WTC11 (cell line): Measurements from ENCODE around the gene RGS2. TPM values are rescaled to one million over a fixed set of nuclear protein-coding genes. Genes with fewer than 3 reads are reported as not detected.

Source experiments
- ATAC-seq: fragments of 200-7000 bp; cut with Tn5 transposase; 2 replicates; pipeline ENCODE4 v1.10.0; 2021; ENCODE audit warnings: mild to moderate bottlenecking, moderate library complexity
- CTCF ChIA-PET: fragments of 300-600 bp; sonication (Branson Sonifier 250); formaldehyde crosslinking; loops from one replicate; lab custom pipeline; 2021; ENCODE audit warnings: antibody characterized with exemption; lab: Charles Lee
- POLR2A ChIA-PET: fragments of 350-600 bp; sonication (Branson Sonifier 250); formaldehyde crosslinking; loops from one replicate; lab custom pipeline; 2021; ENCODE audit warnings: antibody characterized with exemption; lab: Charles Lee
- DNase-seq: peaks from one replicate; pipeline ENCODE4 v3.0.0; 2021; ENCODE audit warnings: low spot score
- H3K27ac Mint-ChIP-seq: 2 replicates; pipeline ENCODE4 v1.8.0; 2021; ENCODE audit warnings: mixed read lengths
- H3K27me3 Mint-ChIP-seq: 2 replicates; pipeline ENCODE4 v1.8.0; 2021; ENCODE audit warnings: low read depth, mild to moderate bottlenecking, moderate library complexity, mixed read lengths
- H3K36me3 Mint-ChIP-seq: 2 replicates; pipeline ENCODE4 v1.8.0; 2021; ENCODE audit warnings: mixed read lengths
- H3K4me1 Mint-ChIP-seq: 2 replicates; pipeline ENCODE4 v1.8.0; 2022; ENCODE audit warnings: mixed read lengths
- H3K4me3 Mint-ChIP-seq: 2 replicates; pipeline ENCODE4 v1.8.0; 2021; ENCODE audit warnings: mild to moderate bottlenecking, moderate library complexity, mixed read lengths
- H3K9me3 Mint-ChIP-seq: 2 replicates; pipeline ENCODE4 v1.8.0; 2021; ENCODE audit warnings: mixed read lengths
- ARID4B ChIP-seq: sonication (generic); formaldehyde crosslinking; IDR thresholded peaks from 2 replicates; pipeline ENCODE4 v1.8.0; 2023; ENCODE audit warnings: missing genetic modification reagents, mild to moderate bottlenecking, borderline replicate concordance
- ATF2 ChIP-seq: sonication (generic); formaldehyde crosslinking; IDR thresholded peaks from 2 replicates; pipeline ENCODE4 v1.8.1; 2022; ENCODE audit warnings: low read depth, missing genetic modification reagents, borderline replicate concordance
- ATF3 ChIP-seq: sonication (generic); formaldehyde crosslinking; conservative IDR thresholded peaks from 2 replicates; pipeline ENCODE4 v1.8.1; 2022; ENCODE audit warnings: mild to moderate bottlenecking, missing genetic modification reagents
- E2F1 ChIP-seq: sonication (generic); formaldehyde crosslinking; IDR thresholded peaks from 2 replicates; pipeline ENCODE4 v1.8.0; 2022; ENCODE audit warnings: mild to moderate bottlenecking, missing genetic modification reagents
- GABPB1 ChIP-seq: sonication (generic); formaldehyde crosslinking; IDR thresholded peaks from 2 replicates; pipeline ENCODE4 v1.8.1; 2023; ENCODE audit warnings: mild to moderate bottlenecking, missing genetic modification reagents
- MLX ChIP-seq: sonication (generic); formaldehyde crosslinking; IDR thresholded peaks from 2 replicates; pipeline ENCODE4 v1.8.1; 2023; ENCODE audit warnings: mild to moderate bottlenecking, missing genetic modification reagents, moderate library complexity
- USF1 ChIP-seq: sonication (generic); formaldehyde crosslinking; IDR thresholded peaks from 2 replicates; pipeline ENCODE4 v1.8.0; 2022; ENCODE audit warnings: mild to moderate bottlenecking, missing genetic modification reagents
- USF2 ChIP-seq: sonication (generic); formaldehyde crosslinking; IDR thresholded peaks from 2 replicates; pipeline ENCODE4 v1.8.1; 2023; ENCODE audit warnings: mild to moderate bottlenecking, missing genetic modification reagents, moderate library complexity
- ZBTB21 ChIP-seq: sonication (generic); formaldehyde crosslinking; IDR thresholded peaks from 2 replicates; pipeline ENCODE4 v1.8.1; 2023; ENCODE audit warnings: mild to moderate bottlenecking, missing genetic modification reagents, borderline replicate concordance
- ZBTB43 ChIP-seq: sonication (generic); formaldehyde crosslinking; IDR thresholded peaks from 2 replicates; pipeline ENCODE4 v1.8.1; 2023; ENCODE audit warnings: mild to moderate bottlenecking, missing genetic modification reagents
- ZNF219 ChIP-seq: sonication (generic); formaldehyde crosslinking; IDR thresholded peaks from 2 replicates; pipeline ENCODE4 v1.8.0; 2023; ENCODE audit warnings: missing genetic modification reagents, mild to moderate bottlenecking, borderline replicate concordance
- ZNF396 ChIP-seq: fragments of 250-450 bp; sonication (Bioruptor Pico); IDR thresholded peaks from 2 replicates; pipeline ENCODE4 v1.8.0; 2021; ENCODE audit warnings: mild to moderate bottlenecking, moderate library complexity, borderline replicate concordance
- ZNF423 ChIP-seq: fragments of 250-450 bp; sonication (Bioruptor Pico); IDR thresholded peaks from 2 replicates; pipeline ENCODE4 v2.1.2; 2022; ENCODE audit warnings: mild to moderate bottlenecking, moderate library complexity
- total RNA-seq: library from RNA; stranded (reverse); gene quantifications from 3 replicates; pipeline ENCODE4 v1.2.3, GENCODE V29; 2021

Gene RGS2
- total RNA-seq, 1 experiment from 2014 or later, result 13.1 TPM

- CTCF ChIA-PET, result no interaction called here
- H3K27ac Mint-ChIP-seq, result no peak overlapping the region
- DNase-seq, result no peak
These were observed 18.1 kb downstream of the RGS2 start for GRCh38 chr1:192826791-192827546.

More at GRCh38 chr1:192826791-192827546, 18.1 kb downstream of the RGS2 start:
- peaks cover 5% of the 10 kb centered on the region; the same call in 1 of the 2 replicates for H3K9me3 Mint-ChIP-seq
- H3K27me3 Mint-ChIP-seq, result no peaks in the 10 kb centered on the region
- H3K36me3 Mint-ChIP-seq, result no peaks in the 10 kb centered on the region
- ATAC-seq, result no peak
- TF ChIP-seq ZNF219 (CRISPR knock-in tag), result no peak
- TF ChIP-seq ZNF423, result no peak
- no peak for TF ChIP-seq ZBTB43 (CRISPR knock-in tag)
- TF ChIP-seq ATF3 (CRISPR knock-in tag), result no peak
- no peak for TF ChIP-seq E2F1 (CRISPR knock-in tag)
- TF ChIP-seq ATF2 (CRISPR knock-in tag), result no peak
- no peak for TF ChIP-seq USF2 (CRISPR knock-in tag)
- TF ChIP-seq USF1 (CRISPR knock-in tag), result no peak
- TF ChIP-seq MLX (CRISPR knock-in tag), result no peak
- no peak for TF ChIP-seq ARID4B (CRISPR knock-in tag)
- no peak for TF ChIP-seq ZBTB21 (CRISPR knock-in tag)
- no peak for TF ChIP-seq GABPB1 (CRISPR knock-in tag)
- TF ChIP-seq ZNF396 (CRISPR knock-in tag), result no peak
- TF ChIP-seq, all 79 proteins: peak for 0
- Mint-ChIP-seq H3K4me3 (no peak overlapping the region), H3K4me1 (peaks cover 36% of the 10 kb centered on the region)
- POLR2A ChIA-PET, result no interaction called here
